IMR-90 (cell line): ENCODE measurements around the gene CLK2.

Source experiments
- BHLHE40 ChIP-seq: fragments of 150-350 bp; IDR thresholded peaks from 2 replicates; pipeline ENCODE4 v1.6.1; 2016; ENCODE audit warnings: mild to moderate bottlenecking, low read depth, low read length
- CEBPB ChIP-seq: IDR thresholded peaks from 2 replicates; pipeline ENCODE4 v1.6.1; 2012; ENCODE audit warnings: low read depth, low read length, improper control_type of control experiment
- CHD1 ChIP-seq: IDR thresholded peaks from 2 replicates; pipeline ENCODE4 v1.6.1; 2012; ENCODE audit warnings: low read depth, low read length, improper control_type of control experiment
- CTCF ChIP-seq: conservative IDR thresholded peaks from 2 replicates; pipeline ENCODE4 v1.5.1; 2012; ENCODE audit warnings: mild to moderate bottlenecking, low read depth, low read length, improper control_type of control experiment
- ELK1 ChIP-seq: fragments of 150-350 bp; IDR thresholded peaks from 2 replicates; pipeline ENCODE4 v1.6.1; 2016; ENCODE audit warnings: low read depth, mild to moderate bottlenecking, low read length, moderate library complexity, borderline replicate concordance
- MAFK ChIP-seq: IDR thresholded peaks from 2 replicates; pipeline ENCODE4 v1.6.1; 2012; ENCODE audit warnings: low read depth, low read length, improper control_type of control experiment
- MAZ ChIP-seq: IDR thresholded peaks from 2 replicates; pipeline ENCODE4 v1.6.1; 2012; ENCODE audit warnings: low read depth, mild to moderate bottlenecking, low read length, improper control_type of control experiment, moderate library complexity, borderline replicate concordance
- MXI1 ChIP-seq: IDR thresholded peaks from 2 replicates; pipeline ENCODE4 v1.6.1; 2012; ENCODE audit warnings: low read depth, mild to moderate bottlenecking, low read length, moderate library complexity, borderline replicate concordance
- POLR2A ChIP-seq: IDR thresholded peaks from 2 replicates; pipeline ENCODE4 v1.6.1; 2012; ENCODE audit warnings: mild to moderate bottlenecking, low read depth, low read length
- RAD21 ChIP-seq: IDR thresholded peaks from 2 replicates; pipeline ENCODE4 v1.6.1; 2012; ENCODE audit warnings: low read length, improper control_type of control experiment
- RCOR1 ChIP-seq: IDR thresholded peaks from 2 replicates; pipeline ENCODE4 v1.6.1; 2012; ENCODE audit warnings: mild to moderate bottlenecking, low read length, improper control_type of control experiment; ENCODE audit not compliant: insufficient replicate concordance
- RFX5 ChIP-seq: IDR thresholded peaks from 2 replicates; pipeline ENCODE4 v1.8.0; 2012; ENCODE audit warnings: low read depth, mild to moderate bottlenecking, low read length, moderate library complexity
- SMC3 ChIP-seq: fragments of 150-350 bp; IDR thresholded peaks from 2 replicates; pipeline ENCODE4 v1.6.1; 2016; ENCODE audit warnings: low read depth, mild to moderate bottlenecking, antibody characterized with exemption, low read length, moderate library complexity
- USF2 ChIP-seq: fragments of 150-350 bp; IDR thresholded peaks from 2 replicates; pipeline ENCODE4 v1.6.1; 2017; ENCODE audit warnings: mild to moderate bottlenecking, antibody characterized with exemption, low read length, low read depth

GRCh38 chr1:155278689-155279160 is 5.4 kb upstream of the CLK2 start:
- no peak for TF ChIP-seq CTCF
- TF ChIP-seq USF2: no peak
- no peak for TF ChIP-seq POLR2A
- TF ChIP-seq SMC3: no peak
- no peak for TF ChIP-seq CEBPB
- no peak for TF ChIP-seq RAD21
- TF ChIP-seq RFX5: no peak
- no peak for TF ChIP-seq BHLHE40
- TF ChIP-seq CHD1: no peak
- no peak for TF ChIP-seq MAZ
- no peak for TF ChIP-seq MXI1
- TF ChIP-seq ELK1: no peak
- no peak for TF ChIP-seq MAFK
- TF ChIP-seq RCOR1: no peak
